Glutamatergic neuron (in vitro differentiated cells): ENCODE measurements around the gene WDR5. TPM values are rescaled to one million over a fixed set of nuclear protein-coding genes. Genes with fewer than 3 reads are reported as not detected.

Source experiments
- DNase-seq: peaks from one replicate; pipeline ENCODE4 v3.0.0; 2022
- H3K27ac Mint-ChIP-seq: one replicate; pipeline ENCODE4 v1.8.0; 2020; ENCODE audit warnings: mild to moderate bottlenecking, mixed read lengths, inconsistent platforms; ENCODE audit not compliant: unreplicated experiment
- H3K27me3 Mint-ChIP-seq: one replicate; pipeline ENCODE4 v1.8.0; 2020; ENCODE audit warnings: mild to moderate bottlenecking, moderate library complexity, mixed read lengths, inconsistent platforms; ENCODE audit not compliant: unreplicated experiment
- H3K36me3 Mint-ChIP-seq: one replicate; pipeline ENCODE4 v1.8.0; 2020; ENCODE audit warnings: mild to moderate bottlenecking, mixed read lengths, inconsistent platforms; ENCODE audit not compliant: unreplicated experiment
- H3K4me1 Mint-ChIP-seq: one replicate; pipeline ENCODE4 v1.8.0; 2020; ENCODE audit warnings: mild to moderate bottlenecking, low read depth, mixed read lengths, inconsistent platforms; ENCODE audit not compliant: unreplicated experiment
- H3K4me3 Mint-ChIP-seq: one replicate; pipeline ENCODE4 v1.8.0; 2020; ENCODE audit warnings: mild to moderate bottlenecking, mixed read lengths, inconsistent platforms; ENCODE audit not compliant: unreplicated experiment
- H3K9me3 Mint-ChIP-seq: one replicate; pipeline ENCODE4 v1.8.0; 2020; ENCODE audit warnings: mild to moderate bottlenecking, moderate library complexity, mixed read lengths, inconsistent platforms; ENCODE audit not compliant: unreplicated experiment
- total RNA-seq: library from RNA; stranded (reverse); fragmentation: NEBNext Ultra II Directional; extraction: Animal tissue kit (Norgen Biotek cat#: 25700); gene quantifications from one replicate; pipeline ENCODE4 v1.2.1, GENCODE V29; 2021; ENCODE audit not compliant: unreplicated experiment
- TF ChIP-seq, protein P1 (sequence below): fragments of 200-600 bp; sonication (generic); IDR thresholded peaks from one replicate; pipeline ENCODE4 v1.5.0; 2021; ENCODE audit not compliant: partially characterized antibody, unreplicated experiment

Gene WDR5
- total RNA-seq, 1 donor from 2014 or later: 45.9 TPM

DNA sequence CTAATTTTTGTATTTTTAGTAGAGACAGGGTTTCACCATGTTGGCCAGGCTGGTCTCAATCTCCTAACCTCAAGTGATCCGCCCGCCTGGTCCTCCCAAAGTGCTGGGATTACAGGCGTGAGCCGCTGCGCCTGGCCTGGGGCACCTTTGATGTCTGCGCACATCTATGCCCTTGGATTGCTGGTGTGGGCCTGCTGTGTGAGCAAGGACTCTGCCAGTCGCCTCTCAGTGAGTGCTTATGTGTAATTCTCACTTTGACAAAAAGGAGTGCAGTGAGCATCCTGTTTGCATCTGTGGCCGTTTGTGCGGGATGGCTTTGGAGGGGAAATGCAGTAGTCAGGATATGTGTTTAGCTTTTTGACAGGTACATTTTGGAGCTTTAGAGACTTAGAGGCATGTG lies 9.4 kb downstream of the WDR5 start:
- Mint-ChIP-seq H3K9me3 (peaks cover 1% of the 10 kb centered on the region), H3K27ac (no peak overlapping the region), H3K27me3 (peaks cover 2% of the 10 kb centered on the region), H3K4me1 (peaks cover 6% of the 10 kb centered on the region), H3K36me3 (no peaks in the 10 kb centered on the region), H3K4me3 (no peak overlapping the region)
- TF ChIP-seq, protein P1, sequence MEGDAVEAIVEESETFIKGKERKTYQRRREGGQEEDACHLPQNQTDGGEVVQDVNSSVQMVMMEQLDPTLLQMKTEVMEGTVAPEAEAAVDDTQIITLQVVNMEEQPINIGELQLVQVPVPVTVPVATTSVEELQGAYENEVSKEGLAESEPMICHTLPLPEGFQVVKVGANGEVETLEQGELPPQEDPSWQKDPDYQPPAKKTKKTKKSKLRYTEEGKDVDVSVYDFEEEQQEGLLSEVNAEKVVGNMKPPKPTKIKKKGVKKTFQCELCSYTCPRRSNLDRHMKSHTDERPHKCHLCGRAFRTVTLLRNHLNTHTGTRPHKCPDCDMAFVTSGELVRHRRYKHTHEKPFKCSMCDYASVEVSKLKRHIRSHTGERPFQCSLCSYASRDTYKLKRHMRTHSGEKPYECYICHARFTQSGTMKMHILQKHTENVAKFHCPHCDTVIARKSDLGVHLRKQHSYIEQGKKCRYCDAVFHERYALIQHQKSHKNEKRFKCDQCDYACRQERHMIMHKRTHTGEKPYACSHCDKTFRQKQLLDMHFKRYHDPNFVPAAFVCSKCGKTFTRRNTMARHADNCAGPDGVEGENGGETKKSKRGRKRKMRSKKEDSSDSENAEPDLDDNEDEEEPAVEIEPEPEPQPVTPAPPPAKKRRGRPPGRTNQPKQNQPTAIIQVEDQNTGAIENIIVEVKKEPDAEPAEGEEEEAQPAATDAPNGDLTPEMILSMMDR: no peak
- DNase-seq: no peak

GRCh38 chr9:134146774-134147493 lies 11.1 kb downstream of the WDR5 start:
- Mint-ChIP-seq H3K4me1 (peaks cover 9% of the 10 kb centered on the region), H3K36me3 (peaks cover 5% of the 10 kb centered on the region), H3K9me3 (peaks cover 4% of the 10 kb centered on the region), H3K4me3 (peak overlapping the region; percentile 15), H3K27me3 (peaks cover 3% of the 10 kb centered on the region), H3K27ac (no peak overlapping the region)
- peak; percentile 61 for DNase-seq
- TF ChIP-seq, protein P1: no peak

- DNase-seq: no peak
- peaks cover 4% of the 10 kb centered on the region for H3K9me3 Mint-ChIP-seq
- TF ChIP-seq, protein P1: no peak
- no peak overlapping the region for H3K27ac Mint-ChIP-seq
- H3K4me3 Mint-ChIP-seq: no peak overlapping the region
- peaks cover 9% of the 10 kb centered on the region for H3K4me1 Mint-ChIP-seq
- peaks cover 5% of the 10 kb centered on the region for H3K27me3 Mint-ChIP-seq
- peaks cover 5% of the 10 kb centered on the region for H3K36me3 Mint-ChIP-seq
These were observed 13.5 kb downstream of the WDR5 start for GRCh38 chr9:134149380-134149779.

DNA sequence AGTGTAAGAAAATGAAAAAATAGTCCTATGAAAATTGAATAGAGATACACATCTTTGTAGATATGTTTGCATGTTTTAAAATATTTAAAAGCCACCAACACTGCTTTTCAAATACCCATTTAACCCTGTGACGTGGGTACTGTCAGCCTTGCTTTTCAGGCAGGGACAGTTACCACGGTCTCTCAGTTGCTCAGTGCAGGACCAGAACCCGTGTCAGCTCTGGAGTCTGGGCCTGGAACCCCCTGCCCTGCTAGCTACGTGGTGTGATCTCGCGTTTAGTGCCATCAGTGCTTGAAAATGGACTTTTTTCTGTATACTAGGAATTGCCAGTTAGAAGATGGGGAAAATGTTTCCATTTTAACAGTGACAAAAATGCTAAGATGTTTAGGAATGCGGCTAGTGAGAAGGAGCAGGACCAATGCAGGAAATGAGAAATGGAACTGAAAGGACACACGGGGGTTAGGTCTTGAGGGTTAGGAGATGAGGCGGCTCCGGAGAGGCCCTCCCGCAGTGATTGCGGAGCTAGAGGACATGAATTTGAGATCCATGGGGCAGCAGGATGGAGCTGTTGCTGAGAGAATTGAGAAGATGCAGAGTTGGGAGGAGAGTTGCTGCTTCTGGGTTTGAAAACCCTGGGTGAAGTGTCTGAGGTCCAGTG lies 14.8 kb downstream of the WDR5 start:
- Mint-ChIP-seq H3K27ac (no peak overlapping the region), H3K27me3 (peaks cover 5% of the 10 kb centered on the region), H3K4me3 (peak overlapping the region; percentile 7), H3K4me1 (peaks cover 9% of the 10 kb centered on the region), H3K36me3 (peaks cover 5% of the 10 kb centered on the region), H3K9me3 (peaks cover 4% of the 10 kb centered on the region)
- TF ChIP-seq, protein P1: no peak
- no peak for DNase-seq

DNA sequence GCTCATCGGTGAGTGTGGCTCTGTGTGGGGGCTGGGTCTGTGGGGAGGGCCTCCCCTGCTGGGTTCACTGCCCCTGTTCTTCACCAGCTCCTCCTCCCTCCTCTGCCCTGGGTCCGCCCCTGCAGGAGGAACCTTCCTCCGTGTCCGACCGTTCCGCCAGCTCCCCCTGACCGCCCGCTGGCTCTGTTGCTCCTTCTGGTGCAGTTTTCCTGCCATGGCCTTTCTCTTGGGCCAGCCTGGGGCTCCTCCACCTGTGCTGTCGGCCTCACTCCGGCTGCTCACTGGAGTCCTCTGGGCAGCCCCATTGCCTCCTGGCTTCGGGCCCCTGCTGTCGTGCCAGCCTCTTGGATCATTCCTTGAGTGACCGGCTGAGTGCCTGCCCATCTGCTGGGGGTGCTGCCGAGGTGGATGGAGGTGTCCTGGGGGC lies 16.2 kb downstream of the WDR5 start:
- H3K27ac Mint-ChIP-seq: no peak overlapping the region
- TF ChIP-seq, protein P1: no peak
- peaks cover 5% of the 10 kb centered on the region for H3K27me3 Mint-ChIP-seq
- H3K9me3 Mint-ChIP-seq: peaks cover 4% of the 10 kb centered on the region
- peaks cover 3% of the 10 kb centered on the region for H3K4me1 Mint-ChIP-seq
- peaks cover 5% of the 10 kb centered on the region for H3K36me3 Mint-ChIP-seq
- H3K4me3 Mint-ChIP-seq: no peak overlapping the region
- no peak for DNase-seq
